Activated CD4-positive, alpha-beta T cell treated with anti-CD3 and anti-CD28 coated beads, Interleukin-2, amount 10 ng/mL, durations not matched to agents 24 days and 14 days (primary cell): Measurements from ENCODE around the gene PFKFB4. TPM values are rescaled to one million over a fixed set of nuclear protein-coding genes. Genes with fewer than 3 reads are reported as not detected.

ENCODE experiments used
- DNase-seq: peaks from one replicate; pipeline ENCODE4 v3.0.0; 2022
- H3K27ac Mint-ChIP-seq: one replicate; pipeline ENCODE4 v1.8.0; 2022; ENCODE audit warnings: mild to moderate bottlenecking, mixed read lengths
- H3K27me3 Mint-ChIP-seq: one replicate; pipeline ENCODE4 v1.8.0; 2022; ENCODE audit warnings: mixed read lengths
- H3K36me3 Mint-ChIP-seq: one replicate; pipeline ENCODE4 v1.8.0; 2022; ENCODE audit warnings: low read depth, mild to moderate bottlenecking, mixed read lengths
- H3K4me1 Mint-ChIP-seq: one replicate; pipeline ENCODE4 v1.8.0; 2021; ENCODE audit warnings: mixed read lengths
- H3K4me3 Mint-ChIP-seq: one replicate; pipeline ENCODE4 v1.8.0; 2022; ENCODE audit warnings: mild to moderate bottlenecking, moderate library complexity, mixed read lengths
- H3K9me3 Mint-ChIP-seq: one replicate; pipeline ENCODE4 v1.8.0; 2021; ENCODE audit warnings: mixed read lengths
- intact Hi-C: fragments of 100-400 bp; cut with micrococcal nuclease; formaldehyde crosslinking; loops from one replicate; pipeline ENCODE4 v1.15.1; 2023
- total RNA-seq: library from RNA; stranded (reverse); gene quantifications from 2 replicates; pipeline ENCODE4 v1.2.3, GENCODE V29; 2022

PFKFB4 gene
- total RNA-seq: 38.2 and 44.0 TPM in 2 replicates

DNA sequence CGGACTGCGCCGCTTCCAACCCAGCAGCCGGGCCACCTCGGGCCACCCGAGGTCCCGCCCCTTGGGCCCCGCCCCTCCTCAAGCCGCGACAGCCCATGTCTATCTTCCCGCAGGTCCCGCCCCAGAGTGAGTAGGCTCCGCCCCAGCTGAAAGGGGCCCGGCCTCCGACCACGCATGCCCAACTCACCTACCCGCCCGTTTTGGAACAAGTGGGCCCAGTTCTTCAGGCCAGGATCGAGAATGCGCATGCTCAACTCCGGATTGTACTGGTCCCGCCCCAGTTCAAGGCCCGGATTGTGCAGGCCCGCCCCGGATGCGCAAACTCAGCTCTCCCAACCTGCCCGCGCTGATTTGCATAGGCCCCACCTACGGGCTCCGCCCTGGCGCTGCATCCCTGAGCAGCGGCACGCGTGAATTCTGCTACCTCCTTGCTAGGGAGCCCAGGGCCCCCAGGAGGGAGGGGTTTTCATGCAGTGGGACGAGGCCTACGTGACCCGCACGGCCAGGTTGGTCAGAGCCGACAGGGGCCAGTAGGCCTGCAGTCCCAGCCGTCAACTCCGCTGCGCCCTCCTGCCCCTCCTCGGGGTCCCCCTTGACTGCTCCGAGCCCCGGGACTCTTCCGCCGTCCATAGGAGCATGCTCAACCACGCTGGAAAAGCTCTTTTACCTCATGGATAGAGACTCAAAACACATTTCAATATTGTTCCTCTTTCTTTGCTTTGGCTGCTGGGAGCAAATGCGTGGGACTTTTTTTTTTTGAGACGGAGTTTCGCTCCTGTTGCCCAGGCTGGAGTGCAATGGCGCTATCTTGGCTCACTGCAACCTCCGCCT is at the start of gene PFKFB4:
PFKFB4 (minus strand) TSS at position 8 of the 831 bp plus-strand sequence. CDS start 26 bp downstream, outside the sequence.
- peak within 1 kb of the TSS; percentile 93 for H3K4me3 Mint-ChIP-seq
- H3K4me1 Mint-ChIP-seq: peaks cover 48% of the 10 kb centered on the region

GRCh38 chr3:48601622-48601994 is 45.0 kb upstream of the PFKFB4 start:
- H3K9me3 Mint-ChIP-seq: no peaks in the 10 kb centered on the region
- H3K27me3 Mint-ChIP-seq: no peaks in the 10 kb centered on the region
- no peaks in the 10 kb centered on the region for H3K4me1 Mint-ChIP-seq
- intact Hi-C loops: no loop called here
- H3K4me3 Mint-ChIP-seq: no peak overlapping the region
- no peak for DNase-seq
- H3K27ac Mint-ChIP-seq: no peak overlapping the region
- H3K36me3 Mint-ChIP-seq: peaks cover 52% of the 10 kb centered on the region

More for the DNA sequence above, at the start of gene PFKFB4:
- intact Hi-C loops: loop anchor here (1.0 to 5.0 kb wide), 8 partner anchors 50 to 369 kb away; partner anchors contain the start of genes CCDC51, CDC25A, NME6 and TMA7
- Mint-ChIP-seq H3K9me3 (no peaks in the 10 kb centered on the region), H3K27me3 (no peaks in the 10 kb centered on the region), H3K36me3 (peaks cover 18% of the 10 kb centered on the region), H3K27ac (peak within 1 kb of the TSS; percentile 97)
- DNase-seq: peak; percentile 100

DNA sequence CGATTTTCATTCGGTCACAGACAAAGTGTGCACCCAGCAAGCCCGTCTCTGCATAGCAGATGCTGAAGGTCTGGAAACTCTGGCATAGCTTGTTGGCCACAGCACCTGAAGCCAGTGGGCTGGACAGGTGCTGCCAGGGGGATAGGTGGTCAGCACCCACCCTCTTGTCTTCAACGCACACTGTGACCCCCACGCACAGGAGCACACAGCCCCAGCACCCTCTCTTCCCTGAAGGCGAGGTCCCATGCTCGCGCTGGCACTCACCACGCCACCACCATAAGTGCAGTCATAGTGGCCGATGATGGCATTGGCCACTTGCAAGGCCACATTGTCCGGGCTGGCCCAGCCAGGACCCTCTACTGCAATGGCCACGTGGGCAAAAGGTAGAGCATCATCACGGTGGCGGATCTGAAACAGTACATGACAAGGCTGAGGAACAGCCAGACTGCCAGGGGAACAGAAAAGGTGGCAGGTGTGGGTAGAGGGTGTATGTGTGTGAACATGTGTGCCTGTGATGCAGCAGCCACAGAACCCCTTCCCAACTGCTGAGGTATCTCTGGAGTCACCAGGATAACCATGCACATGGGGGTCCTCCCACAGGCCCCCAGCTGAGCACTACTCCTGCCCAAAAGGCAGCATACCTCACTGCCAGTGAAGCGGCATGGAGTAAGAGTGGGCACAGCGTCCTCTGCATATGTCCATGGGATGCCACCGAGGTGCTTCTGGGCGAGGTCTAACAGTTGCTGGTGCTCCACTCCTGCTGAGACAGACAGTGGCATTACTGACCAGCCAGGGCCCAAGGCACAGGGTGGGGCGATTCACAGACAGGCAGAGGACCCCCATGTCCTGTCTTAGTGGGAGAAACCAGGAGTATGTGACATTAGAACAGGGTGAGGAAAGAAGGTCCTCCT is 44.4 kb upstream of the PFKFB4 start:
- H3K27ac Mint-ChIP-seq: no peak overlapping the region
- no peak overlapping the region for H3K4me3 Mint-ChIP-seq
- no peak for DNase-seq
- no peaks in the 10 kb centered on the region for H3K4me1 Mint-ChIP-seq
- peaks cover 3% of the 10 kb centered on the region for H3K27me3 Mint-ChIP-seq
- no peaks in the 10 kb centered on the region for H3K9me3 Mint-ChIP-seq
- peaks cover 51% of the 10 kb centered on the region for H3K36me3 Mint-ChIP-seq
- intact Hi-C loops: no loop called here

GRCh38 chr3:48599509-48600285 is 43.1 kb upstream of the PFKFB4 start:
- Mint-ChIP-seq H3K4me1 (no peaks in the 10 kb centered on the region), H3K9me3 (no peaks in the 10 kb centered on the region), H3K4me3 (no peak overlapping the region), H3K27me3 (peaks cover 6% of the 10 kb centered on the region), H3K27ac (no peak overlapping the region), H3K36me3 (peaks cover 40% of the 10 kb centered on the region)
- no peak for DNase-seq
- intact Hi-C loops: no loop called here

GRCh38 chr3:48599077-48599501 is 42.5 kb upstream of the PFKFB4 start:
- intact Hi-C loops: no loop called here
- H3K9me3 Mint-ChIP-seq: no peaks in the 10 kb centered on the region
- peaks cover 12% of the 10 kb centered on the region for H3K27me3 Mint-ChIP-seq
- peaks cover 34% of the 10 kb centered on the region for H3K36me3 Mint-ChIP-seq
- no peak overlapping the region for H3K27ac Mint-ChIP-seq
- no peak for DNase-seq
- no peak overlapping the region for H3K4me3 Mint-ChIP-seq
- H3K4me1 Mint-ChIP-seq: peaks cover 2% of the 10 kb centered on the region

DNA sequence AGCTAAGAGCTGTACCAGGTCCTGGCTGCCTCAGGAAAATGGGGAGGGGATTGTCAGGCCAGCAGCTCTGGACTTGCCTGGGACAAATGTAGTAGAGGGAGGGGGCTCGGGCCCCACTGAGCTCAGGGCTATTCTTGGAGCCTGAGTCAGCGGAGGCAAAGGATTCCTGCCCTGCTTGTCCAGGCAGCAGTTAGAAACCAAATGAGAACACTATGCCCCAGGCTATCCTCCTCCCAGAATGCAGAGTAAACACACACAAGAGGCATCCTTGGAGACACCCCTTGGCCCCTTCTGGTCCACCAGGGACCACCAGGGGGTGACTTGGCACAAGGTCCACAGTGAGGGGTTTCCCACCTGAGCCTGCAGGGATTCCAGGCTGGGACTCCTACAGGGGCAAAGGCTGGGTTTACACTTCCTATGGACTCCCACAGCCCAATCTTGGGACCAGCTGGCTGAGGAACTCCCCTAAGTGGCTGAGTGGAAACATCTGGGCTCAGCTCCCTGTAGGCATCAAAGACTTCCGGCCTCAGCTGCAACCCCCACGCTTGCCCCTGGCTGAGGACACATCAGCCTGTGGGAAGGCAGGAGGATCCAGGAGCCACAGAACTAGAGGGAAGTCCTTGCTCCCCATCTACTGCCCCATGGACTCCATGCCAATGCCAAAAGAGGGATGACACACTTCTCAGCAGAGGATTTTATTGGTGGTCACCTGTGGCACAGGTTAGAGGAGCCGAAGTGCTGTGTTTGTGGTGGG is 41.9 kb upstream of the PFKFB4 start:
- Mint-ChIP-seq H3K27me3 (peaks cover 16% of the 10 kb centered on the region), H3K9me3 (no peaks in the 10 kb centered on the region), H3K4me3 (no peak overlapping the region), H3K27ac (no peak overlapping the region), H3K36me3 (peaks cover 30% of the 10 kb centered on the region), H3K4me1 (peaks cover 2% of the 10 kb centered on the region)
- intact Hi-C loops: no loop called here
- DNase-seq: no peak

GRCh38 chr3:48597408-48597800 is 40.8 kb upstream of the PFKFB4 start:
- peaks cover 22% of the 10 kb centered on the region for H3K36me3 Mint-ChIP-seq
- H3K4me3 Mint-ChIP-seq: no peak overlapping the region
- intact Hi-C loops: no loop called here
- DNase-seq: no peak
- H3K4me1 Mint-ChIP-seq: peaks cover 2% of the 10 kb centered on the region
- peaks cover 16% of the 10 kb centered on the region for H3K27me3 Mint-ChIP-seq
- H3K9me3 Mint-ChIP-seq: no peaks in the 10 kb centered on the region
- H3K27ac Mint-ChIP-seq: peak overlapping the region; percentile 9

DNA sequence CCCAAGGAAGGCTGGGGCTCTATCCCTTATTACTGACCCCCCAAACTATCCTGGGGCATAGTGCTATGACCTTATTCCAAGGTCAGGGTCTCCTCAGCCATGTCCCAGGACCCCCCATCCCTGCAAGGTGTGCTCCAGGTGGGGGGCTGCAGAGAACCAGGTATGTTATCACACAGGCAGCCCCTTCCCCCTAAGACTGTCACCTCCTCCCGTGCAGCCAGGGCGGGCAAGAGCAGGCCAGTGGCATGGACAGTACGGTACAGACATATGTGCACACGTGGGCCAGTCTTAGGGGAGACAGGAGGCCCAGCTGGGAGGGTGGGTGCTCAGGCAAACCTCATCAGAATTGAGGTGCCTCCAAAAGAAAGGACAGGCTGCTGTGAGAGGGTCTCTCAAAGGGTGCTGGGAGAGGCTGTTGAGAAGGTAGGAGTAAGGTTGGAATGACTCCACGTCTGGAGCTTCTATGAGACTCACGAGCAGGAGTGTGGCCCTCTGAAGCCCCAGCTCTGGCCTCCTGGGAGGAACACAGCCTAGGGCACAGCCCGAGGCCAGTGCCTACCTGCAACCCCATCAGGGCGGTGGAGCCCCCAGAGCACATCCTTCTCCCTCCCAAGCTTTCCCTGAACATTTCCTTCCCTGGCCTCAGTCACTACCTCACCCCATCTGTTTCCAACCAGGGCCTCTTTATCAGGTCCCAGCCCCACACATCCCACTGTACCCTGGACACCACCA is 40.2 kb upstream of the PFKFB4 start:
- intact Hi-C loops: no loop called here
- H3K27me3 Mint-ChIP-seq: peaks cover 16% of the 10 kb centered on the region
- H3K4me1 Mint-ChIP-seq: peaks cover 2% of the 10 kb centered on the region
- peak overlapping the region; percentile 9 for H3K27ac Mint-ChIP-seq
- peaks cover 20% of the 10 kb centered on the region for H3K36me3 Mint-ChIP-seq
- no peaks in the 10 kb centered on the region for H3K9me3 Mint-ChIP-seq
- DNase-seq: no peak
- no peak overlapping the region for H3K4me3 Mint-ChIP-seq

GRCh38 chr3:48596157-48596556 is 39.6 kb upstream of the PFKFB4 start:
- Mint-ChIP-seq H3K9me3 (no peaks in the 10 kb centered on the region), H3K4me1 (peaks cover 2% of the 10 kb centered on the region), H3K36me3 (peaks cover 18% of the 10 kb centered on the region), H3K27me3 (peaks cover 16% of the 10 kb centered on the region), H3K4me3 (no peak overlapping the region), H3K27ac (no peak overlapping the region)
- intact Hi-C loops: no loop called here
- DNase-seq: no peak

DNA sequence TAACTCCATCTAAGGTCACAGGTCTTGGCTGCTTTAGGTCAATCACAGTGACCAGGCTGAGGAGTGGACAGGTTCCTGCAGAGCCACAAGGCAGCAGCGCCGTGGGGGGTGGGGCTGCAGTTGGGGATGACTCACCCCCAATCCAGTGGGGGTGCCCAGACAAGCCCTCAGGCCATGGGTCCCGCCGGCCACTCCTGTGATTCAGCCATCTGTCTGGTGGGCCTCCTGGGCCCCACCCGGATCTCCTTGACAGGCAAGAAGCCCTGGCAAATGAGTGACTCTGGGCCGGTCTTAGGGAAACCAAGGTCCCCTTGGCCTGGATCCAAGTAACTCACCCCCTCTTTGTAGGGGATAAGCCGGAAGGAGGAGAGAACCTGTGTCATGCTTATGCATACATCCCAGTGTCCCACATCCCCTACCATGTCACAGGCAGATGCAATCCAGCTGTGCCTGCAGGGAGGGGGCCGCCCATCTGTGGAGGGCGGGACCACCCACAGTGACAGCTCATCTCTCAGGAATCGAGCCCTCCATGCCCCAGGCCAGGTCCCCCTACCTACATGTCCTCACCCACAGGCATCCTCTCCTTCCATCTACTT is 39.0 kb upstream of the PFKFB4 start:
- peaks cover 15% of the 10 kb centered on the region for H3K36me3 Mint-ChIP-seq
- intact Hi-C loops: no loop called here
- H3K27ac Mint-ChIP-seq: no peak overlapping the region
- H3K27me3 Mint-ChIP-seq: peaks cover 18% of the 10 kb centered on the region
- DNase-seq: no peak
- H3K4me1 Mint-ChIP-seq: peaks cover 2% of the 10 kb centered on the region
- H3K9me3 Mint-ChIP-seq: no peaks in the 10 kb centered on the region
- no peak overlapping the region for H3K4me3 Mint-ChIP-seq

DNA sequence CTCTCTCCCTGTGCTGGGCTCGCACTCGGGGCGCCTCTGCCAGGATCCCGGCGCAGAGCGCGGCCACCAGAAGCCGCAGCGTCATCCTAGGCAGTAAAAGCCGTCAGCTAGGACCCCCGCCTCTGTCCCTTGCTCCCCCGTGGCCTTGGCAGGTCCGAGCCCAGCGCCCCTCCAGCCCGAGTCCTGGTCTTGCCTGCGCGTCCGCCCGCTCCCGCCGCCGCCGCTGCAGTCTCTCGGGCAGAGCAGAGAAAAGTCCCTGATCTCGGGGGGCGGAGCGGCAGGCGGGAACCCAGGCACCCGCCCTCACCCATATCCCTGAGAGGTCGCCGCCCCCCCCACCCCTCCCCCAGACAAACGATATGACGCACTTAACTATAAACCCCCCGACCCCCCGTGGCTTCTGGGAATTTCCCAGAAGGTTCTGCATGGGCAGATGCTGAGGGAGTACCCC is 38.5 kb upstream of the PFKFB4 start, which contains the start of gene COL7A1:
COL7A1 (minus strand) TSS at position 255 of the 451 bp plus-strand sequence; CDS start at position 85, 170 bp downstream.
- Mint-ChIP-seq H3K4me3 (no peak within 1 kb of the TSS), H3K27ac (no peak within 1 kb of the TSS), H3K27me3 (peaks cover 18% of the 10 kb centered on the region), H3K9me3 (no peaks in the 10 kb centered on the region), H3K4me1 (peaks cover 2% of the 10 kb centered on the region), H3K36me3 (peaks cover 11% of the 10 kb centered on the region)
- no peak for DNase-seq
- intact Hi-C loops: no loop called here

DNA sequence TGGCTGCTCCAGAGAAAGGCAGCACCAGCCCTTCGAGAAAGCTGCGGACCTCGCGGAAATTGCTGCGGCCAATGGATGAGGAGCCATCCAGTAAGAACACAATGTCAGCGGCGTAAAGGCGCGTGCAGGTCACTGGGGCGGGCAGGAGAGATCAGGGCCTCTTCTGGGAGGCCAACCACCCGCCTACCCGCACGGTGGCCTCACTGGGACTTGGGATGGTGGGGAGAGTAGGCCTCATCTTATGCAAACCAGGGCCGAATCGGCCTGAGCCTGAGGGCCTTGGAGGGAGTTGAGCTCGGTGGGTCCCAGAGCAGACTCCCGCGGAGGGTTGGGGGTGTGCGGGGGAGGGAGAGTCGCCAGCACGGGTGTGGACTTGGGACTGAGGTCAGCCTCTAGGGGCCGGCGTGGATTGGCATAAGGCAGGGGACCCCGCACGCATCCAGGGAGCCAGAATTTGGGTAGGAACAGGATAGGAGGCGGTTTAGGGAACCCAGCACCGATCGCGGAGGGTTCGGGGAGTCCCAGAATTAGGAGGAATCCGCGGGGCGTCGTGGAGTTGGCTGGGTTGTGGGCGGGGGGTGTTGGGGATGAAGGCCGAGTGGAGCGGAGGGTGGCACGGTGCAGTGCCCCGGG is 37.9 kb upstream of the PFKFB4 start:
- Mint-ChIP-seq H3K9me3 (no peaks in the 10 kb centered on the region), H3K36me3 (peaks cover 7% of the 10 kb centered on the region), H3K27ac (no peak overlapping the region), H3K4me1 (peaks cover 2% of the 10 kb centered on the region), H3K27me3 (peaks cover 22% of the 10 kb centered on the region), H3K4me3 (no peak overlapping the region)
- DNase-seq: no peak
- intact Hi-C loops: no loop called here
